ENCODE results near the gene ZEB1. TPM values are rescaled to one million over a fixed set of nuclear protein-coding genes. Genes with fewer than 3 reads are reported as not detected.

Gene ZEB1
- total and polyA plus RNA-seq, 2 of the 8 experiments (the other 6 are each of a cell fraction or from before 2014, with no cell fraction given): 0.08 to 0.15 TPM

GRCh38 chr10:31397852-31398251 lies 78.8 kb downstream of the ZEB1 start:
- ChIA-PET CTCF (ENCODE audit: partially characterized antibody) (no interaction called here), POLR2A (ENCODE audit: partially characterized antibody) (no interaction called here)
- H2BK15ac ChIP-seq (ENCODE audit: low read length): no peak overlapping the region
- TF ChIP-seq SIN3A (conservative IDR thresholded peaks at IDR 0.05 in 1 of 2, IDR thresholded peaks at IDR 0.05 in 1 of 2; ENCODE audit: low read depth in 1 of 2, low read length in 2 of 2) (no peak), SP1 (IDR thresholded peaks at IDR 0.05; ENCODE audit: low read depth, low read length) (no peak), MAX (IDR thresholded peaks at IDR 0.05) (no peak), EGR1 (IDR thresholded peaks at IDR 0.05; ENCODE audit: borderline replicate concordance, low read depth, low read length) (no peak), TAF1 (IDR thresholded peaks at IDR 0.05; ENCODE audit: low read depth, low read length) (no peak), ATF3 (IDR thresholded peaks at IDR 0.05; ENCODE audit: insufficient read depth, low read depth, low read length) (no peak)

More at GRCh38 chr10:31397852-31398251, 78.8 kb downstream of the ZEB1 start:
- no peak overlapping the region for H3K56ac ChIP-seq (replicated peaks; ENCODE audit: insufficient read length, low read depth, low read length)
- H2BK5ac ChIP-seq (ENCODE audit: low read depth, low read length): no peak overlapping the region
- H3K23ac ChIP-seq (ENCODE audit: insufficient read length): no peak overlapping the region
- H2AK5ac ChIP-seq (ENCODE audit: low read depth, low read length): no peak overlapping the region
- H4K91ac ChIP-seq (replicated peaks; ENCODE audit: insufficient read length, low read length): no peak overlapping the region
- no peak overlapping the region for H2AFZ ChIP-seq (ENCODE audit: low read length)
- DNase-seq (ENCODE audit: low read depth in 1 of 2, low spot score in 2 of 2): no peak
- H3K79me1 ChIP-seq (ENCODE audit: low read depth, low read length): no peaks in the 10 kb centered on the region
- H3K4me1 ChIP-seq (replicated peaks in 1 of 4; ENCODE audit: control insufficient read depth in 3 of 4, insufficient read depth in 4 of 4, low read length in 3 of 4): no peaks in the 10 kb centered on the region
- H3K14ac ChIP-seq (ENCODE audit: insufficient read length): no peak overlapping the region
- H4K20me1 ChIP-seq (replicated peaks in 1 of 2; ENCODE audit: control insufficient read depth in 1 of 2, insufficient read depth in 2 of 2, low read length in 2 of 2): no peaks in the 10 kb centered on the region
- H3K18ac ChIP-seq (ENCODE audit: extremely low read depth, low read length): no peak overlapping the region
- H3K9me3 ChIP-seq (ENCODE audit: insufficient read depth in 2 of 2, low read depth in 1 of 2, low read length in 1 of 2): no peaks in the 10 kb centered on the region
- H3K4ac ChIP-seq (replicated peaks; ENCODE audit: insufficient read length, low read depth, low read length): no peak overlapping the region
- H4K8ac ChIP-seq (ENCODE audit: extremely low read depth, insufficient read depth, low read length): no peak overlapping the region
- no peak overlapping the region for H3K9ac ChIP-seq (replicated peaks in 1 of 4; ENCODE audit: extremely low read depth in 1 of 4, low read depth in 3 of 4, low read length in 3 of 4)
- H3K4me3 ChIP-seq (ENCODE audit: extremely low read depth in 1 of 4, insufficient read depth in 2 of 4, low read depth in 3 of 4, low read length in 4 of 4): no peak overlapping the region
- no peak overlapping the region for H4K5ac ChIP-seq (ENCODE audit: insufficient read length, low read depth, low read length)
- H3K79me2 ChIP-seq (ENCODE audit: control insufficient read depth in 1 of 2, insufficient read depth in 2 of 2, low read length in 2 of 2): no peaks in the 10 kb centered on the region
- 86% methylated on average over 1 of the region's 1 CpG; no CpG with 5 or more reads in 1 of the 2 experiments for WGBS, 2 experiments (ENCODE audit: extremely low coverage in 1 of 2, insufficient coverage in 1 of 2, insufficient read length in 1 of 2, insufficient replicate concordance in 2 of 2, low coverage in 1 of 2, low lambda C conversion rate in 2 of 2, missing lambda C conversion rate in 1 of 2)
- H3K23me2 ChIP-seq (ENCODE audit: low read depth, low read length): no peaks in the 10 kb centered on the region
- no peak overlapping the region for H3K4me2 ChIP-seq (ENCODE audit: insufficient read depth in 1 of 2, low read depth in 2 of 2, low read length in 2 of 2)
- no peak overlapping the region for H2BK120ac ChIP-seq (replicated peaks; ENCODE audit: low read depth, low read length)
- H3K36me3 ChIP-seq (ENCODE audit: control insufficient read depth in 2 of 4, insufficient read depth in 4 of 4, low read length in 3 of 4): no peaks in the 10 kb centered on the region
- H3K27me3 ChIP-seq (replicated peaks in 1 of 4; ENCODE audit: control insufficient read depth in 3 of 4, extremely low read depth in 1 of 4, insufficient read depth in 3 of 4, low read length in 3 of 4): no peaks in the 10 kb centered on the region
- no peak overlapping the region for H3K27ac ChIP-seq (ENCODE audit: low read depth, low read length)
- H2BK20ac ChIP-seq (ENCODE audit: low read length): no peak overlapping the region
- no peak for FAIRE-seq
- no peak overlapping the region for H2BK12ac ChIP-seq (ENCODE audit: low read depth, low read length)
